NCI-H187 treated with DMSO at 0.1 percent for 48 hours (cell line): ENCODE measurements around the gene TP53.
A peak's percentile ranks its signal among the peaks of the same experiment; 100 is the strongest.

Experiments
- DNase-seq: peaks from one replicate; lab custom pipeline; 2025; lab: John Stamatoyannopoulos, UW

TP53 gene

DNA sequence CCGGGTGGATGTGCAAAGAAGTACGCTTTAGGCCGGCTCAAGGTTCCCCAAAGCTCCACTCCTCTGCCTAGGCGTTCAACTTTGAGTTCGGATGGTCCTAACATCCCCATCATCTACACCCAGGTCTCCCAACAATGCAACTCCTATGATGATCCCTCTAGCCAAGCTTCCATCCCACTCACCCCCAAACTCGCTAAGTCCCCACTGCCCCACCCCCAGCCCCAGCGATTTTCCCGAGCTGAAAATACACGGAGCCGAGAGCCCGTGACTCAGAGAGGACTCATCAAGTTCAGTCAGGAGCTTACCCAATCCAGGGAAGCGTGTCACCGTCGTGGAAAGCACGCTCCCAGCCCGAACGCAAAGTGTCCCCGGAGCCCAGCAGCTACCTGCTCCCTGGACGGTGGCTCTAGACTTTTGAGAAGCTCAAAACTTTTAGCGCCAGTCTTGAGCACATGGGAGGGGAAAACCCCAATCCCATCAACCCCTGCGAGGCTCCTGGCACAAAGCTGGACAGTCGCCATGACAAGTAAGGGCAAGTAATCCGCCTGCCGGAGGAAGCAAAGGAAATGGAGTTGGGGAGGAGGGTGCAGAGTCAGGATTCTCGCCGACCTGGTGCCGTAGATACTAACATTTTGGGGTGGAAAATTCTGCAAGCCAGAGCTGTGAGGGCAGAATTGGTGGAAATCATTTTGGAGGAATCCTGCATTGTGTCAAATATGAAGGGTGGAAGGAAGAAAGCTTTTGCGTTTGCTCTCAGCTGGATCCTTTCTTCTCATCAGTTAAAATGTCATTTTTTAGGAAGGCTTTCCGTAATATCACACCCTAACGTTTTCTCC lies at the start of gene TP53:
Gene TP53 (minus strand): TSS at position 419 of the 836 bp plus-strand sequence. CDS start 10,896 bp downstream, outside the sequence.
- DNase-seq, result peak; percentile 36

DNA sequence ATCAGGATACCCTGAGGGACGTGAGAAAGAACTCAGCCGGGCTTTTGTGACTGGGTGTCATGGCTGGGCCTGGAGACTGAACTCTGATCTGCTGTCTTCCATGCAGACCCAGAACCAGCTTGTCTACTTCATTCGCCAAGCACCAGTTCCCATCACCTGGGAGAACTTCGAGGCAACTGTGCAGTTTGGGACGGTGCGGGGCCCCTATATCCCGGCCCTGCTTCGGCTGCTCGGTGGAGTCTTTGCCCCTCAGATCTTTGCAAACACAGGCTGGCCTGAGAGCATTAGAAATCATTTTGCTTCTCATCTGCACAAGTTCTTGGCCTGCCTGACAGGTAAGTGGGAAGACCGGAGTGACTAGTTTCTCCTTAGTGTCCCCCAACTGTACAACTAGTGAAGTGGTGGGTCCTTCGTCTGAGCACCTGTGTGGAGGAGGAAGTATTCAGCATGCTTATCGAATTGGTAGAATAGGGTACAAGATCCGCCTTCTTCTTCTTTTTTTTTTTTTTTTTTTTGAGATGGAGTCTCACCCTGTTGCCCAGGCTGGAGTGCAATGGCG lies 45.8 kb upstream of the TP53 start:
- no peak for DNase-seq

DNA sequence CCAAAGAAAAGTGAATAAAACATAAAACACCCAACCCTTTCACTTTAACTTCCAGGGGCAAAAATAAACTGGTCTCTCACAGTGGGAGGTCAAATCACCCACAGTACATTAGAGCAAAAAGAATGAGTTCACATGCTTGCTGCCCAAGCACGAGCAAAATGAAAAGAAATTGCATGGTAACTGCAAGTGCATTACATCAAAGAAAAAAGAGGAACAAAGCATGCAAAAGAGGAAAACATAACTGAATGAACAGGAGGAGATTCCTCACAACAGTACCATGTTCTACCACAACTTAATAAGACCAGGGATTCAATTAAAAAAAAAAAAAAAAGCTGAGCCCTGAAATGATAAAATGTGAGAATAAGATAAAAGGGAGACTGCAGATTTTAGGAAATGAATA lies 42.5 kb upstream of the TP53 start:
- DNase-seq, result no peak

- DNase-seq, result no peak
These were observed 40.6 kb upstream of the TP53 start for GRCh38 chr17:7727886-7728285.

DNA sequence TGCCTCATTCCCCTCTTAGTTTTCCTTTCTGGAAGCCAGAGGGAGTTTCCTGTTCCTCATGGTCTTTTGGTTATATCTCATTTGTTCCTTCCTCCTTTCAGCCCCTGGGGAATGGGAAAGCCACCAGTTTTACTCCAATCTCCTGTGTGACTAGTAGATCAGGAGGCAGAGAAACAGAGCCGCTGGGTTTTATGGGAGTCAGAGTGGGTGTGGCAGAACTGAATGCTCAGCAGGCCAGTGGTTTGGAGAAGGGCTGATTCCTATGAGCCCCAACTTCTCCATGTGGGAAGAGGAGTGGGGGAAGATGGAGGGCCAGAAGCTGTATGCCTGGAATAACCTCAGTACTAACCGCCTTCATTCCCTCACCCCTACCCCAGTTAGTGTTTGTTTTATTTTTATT lies 34.3 kb upstream of the TP53 start:
- DNase-seq, result no peak

GRCh38 chr17:7720125-7720524 lies 32.8 kb upstream of the TP53 start:
- no peak for DNase-seq

DNA sequence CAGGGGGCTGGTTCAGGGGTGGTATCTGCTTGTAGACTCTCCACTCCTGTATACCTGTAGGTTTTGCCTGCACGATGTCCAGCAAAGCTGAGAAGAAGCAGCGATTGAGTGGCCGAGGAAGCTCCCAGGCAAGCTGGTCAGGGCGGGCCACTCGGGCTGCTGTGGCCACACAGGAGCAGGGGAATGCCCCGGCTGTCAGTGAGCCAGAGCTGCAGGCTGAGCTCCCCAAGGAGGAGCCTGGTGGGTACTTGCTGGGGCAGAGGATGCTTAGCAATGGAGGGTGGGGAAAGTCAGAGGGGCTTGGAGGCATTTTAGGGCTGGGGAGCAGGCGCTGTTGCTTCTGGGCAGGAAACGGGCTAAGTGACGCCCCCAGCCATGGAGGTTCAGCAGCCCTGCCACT lies 32.4 kb upstream of the TP53 start:
- DNase-seq, result no peak

GRCh38 chr17:7717756-7718350 lies 30.6 kb upstream of the TP53 start:
- DNase-seq, result no peak

- peak; percentile 55 for DNase-seq
These were observed 29.8 kb upstream of the TP53 start, which contains the start of gene DNAH2 for GRCh38 chr17:7716901-7717755. Gene DNAH2 (plus strand): TSS chr17:7717744. CDS start chr17:7719735, 1,991 bp downstream.

- DNase-seq, result no peak
These were observed 28.9 kb upstream of the TP53 start for GRCh38 chr17:7715936-7716886.

DNA sequence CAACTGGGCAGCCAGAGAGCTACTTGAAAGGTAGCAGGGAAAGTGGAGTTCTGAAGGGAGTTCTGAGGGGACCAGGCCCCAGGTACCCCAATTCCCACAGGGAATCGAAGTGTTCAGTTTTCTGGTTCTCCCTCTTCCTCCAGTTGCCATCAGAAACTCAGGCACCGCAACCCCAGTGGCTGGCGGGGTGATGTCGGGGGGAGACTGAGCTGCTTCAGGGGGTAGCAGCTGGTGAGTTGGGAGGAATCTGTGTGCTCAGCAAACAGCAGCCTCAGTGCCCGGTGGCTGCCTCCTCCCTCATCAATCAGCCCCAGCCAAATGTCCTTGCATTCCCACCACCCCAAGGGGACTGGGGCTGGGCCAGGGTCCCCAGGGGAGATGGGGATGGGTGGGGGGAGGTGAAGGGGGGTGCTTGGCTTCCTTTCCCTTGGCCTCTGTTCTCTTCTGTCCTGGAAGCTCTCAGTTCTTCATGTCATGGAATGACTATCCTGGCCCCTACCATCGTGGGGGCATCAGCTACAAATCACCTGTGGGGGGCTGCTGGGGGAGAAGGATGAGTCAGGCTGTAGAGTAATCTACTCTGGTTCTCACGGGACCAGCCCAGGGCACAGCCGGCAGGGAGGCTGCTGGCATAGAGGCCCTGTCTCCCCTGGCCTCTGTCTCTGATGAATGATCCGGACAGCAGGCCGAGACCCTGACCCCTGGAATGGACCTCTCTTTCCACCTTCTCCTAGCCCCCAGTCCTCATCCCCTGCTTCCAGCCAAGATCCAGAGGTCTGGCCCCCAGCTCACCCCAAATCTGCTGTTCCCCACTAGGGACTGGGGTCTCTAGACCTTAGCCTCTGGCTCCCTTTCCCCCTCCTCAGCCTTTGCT lies 27.7 kb upstream of the TP53 start:
- no peak for DNase-seq

- no peak for DNase-seq
These were observed 26.5 kb upstream of the TP53 start for GRCh38 chr17:7713782-7714181.

GRCh38 chr17:7712111-7712771 lies 25.0 kb upstream of the TP53 start:
- no peak for DNase-seq

DNA sequence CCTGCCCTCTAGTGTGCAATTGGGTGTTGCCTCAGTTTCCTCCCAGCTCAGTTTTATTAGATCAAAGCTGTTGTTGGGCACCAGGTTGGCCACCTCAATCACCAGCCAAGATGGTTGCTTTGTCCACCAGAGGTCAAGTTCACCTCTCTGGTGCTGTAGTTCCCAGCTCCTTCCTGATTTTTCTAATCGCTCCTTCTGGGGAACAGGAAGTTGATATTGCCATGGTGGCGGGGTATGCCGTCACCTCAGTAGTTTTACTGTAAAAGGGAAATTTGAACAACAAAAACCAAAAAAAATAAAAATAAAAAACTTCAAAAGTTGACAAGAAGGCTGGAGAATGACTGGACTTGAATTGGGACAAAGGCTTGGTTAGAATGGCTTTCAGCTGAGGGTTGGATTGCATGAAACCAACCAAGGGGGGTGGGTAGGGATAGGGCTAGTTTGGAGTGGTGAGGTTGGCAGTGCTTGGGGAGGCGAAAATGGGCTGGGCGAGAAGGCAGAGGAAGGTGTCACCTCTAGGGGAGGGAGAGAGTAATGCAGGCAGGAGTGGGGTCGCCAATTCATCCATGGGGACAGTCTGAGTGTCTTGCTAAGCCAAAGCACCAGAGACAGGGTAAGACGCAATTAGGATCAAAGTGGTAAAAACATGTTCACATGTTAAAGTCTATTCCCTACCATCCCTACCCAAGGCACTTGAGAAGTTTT lies 23.9 kb upstream of the TP53 start:
- DNase-seq, result no peak

DNA sequence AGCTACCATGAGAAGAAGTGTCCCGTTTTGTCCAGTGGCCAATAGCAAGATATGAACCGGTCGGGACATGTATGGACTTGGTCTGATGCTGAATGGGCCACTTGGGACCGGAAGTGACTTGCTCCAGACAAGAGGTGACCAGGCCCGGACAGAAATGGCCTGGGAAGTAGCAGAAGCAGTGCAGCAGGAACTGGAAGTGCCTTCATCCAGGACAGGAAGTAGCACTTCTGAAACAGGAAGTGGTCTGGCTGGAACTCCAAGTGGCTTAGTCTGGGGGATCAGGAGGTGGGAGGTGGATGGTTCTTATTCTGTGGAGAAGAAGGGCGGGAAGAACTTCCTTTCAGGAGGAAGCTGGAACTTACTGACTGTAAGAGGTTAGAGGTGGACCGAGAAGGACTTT lies 23.0 kb upstream of the TP53 start:
- DNase-seq, result no peak

DNA sequence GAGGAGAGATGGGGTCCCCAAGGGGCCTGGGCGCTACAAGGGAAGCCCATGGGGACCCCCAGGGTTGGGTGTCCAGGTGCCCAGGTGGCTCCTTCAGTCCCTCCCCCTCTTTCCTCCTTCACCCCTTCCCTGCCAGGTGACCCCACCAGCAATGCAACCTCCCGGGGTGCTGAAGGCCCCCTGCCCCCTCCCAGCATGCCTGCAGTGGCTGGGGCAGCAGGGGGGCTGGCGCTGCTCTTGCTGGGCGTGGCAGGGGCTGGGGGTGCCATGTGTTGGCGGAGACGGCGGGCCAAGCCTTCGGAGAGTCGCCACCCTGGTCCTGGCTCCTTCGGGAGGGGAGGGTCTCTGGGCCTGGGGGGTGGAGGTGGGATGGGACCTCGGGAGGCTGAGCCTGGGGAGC lies 21.7 kb upstream of the TP53 start:
- DNase-seq, result no peak

DNA sequence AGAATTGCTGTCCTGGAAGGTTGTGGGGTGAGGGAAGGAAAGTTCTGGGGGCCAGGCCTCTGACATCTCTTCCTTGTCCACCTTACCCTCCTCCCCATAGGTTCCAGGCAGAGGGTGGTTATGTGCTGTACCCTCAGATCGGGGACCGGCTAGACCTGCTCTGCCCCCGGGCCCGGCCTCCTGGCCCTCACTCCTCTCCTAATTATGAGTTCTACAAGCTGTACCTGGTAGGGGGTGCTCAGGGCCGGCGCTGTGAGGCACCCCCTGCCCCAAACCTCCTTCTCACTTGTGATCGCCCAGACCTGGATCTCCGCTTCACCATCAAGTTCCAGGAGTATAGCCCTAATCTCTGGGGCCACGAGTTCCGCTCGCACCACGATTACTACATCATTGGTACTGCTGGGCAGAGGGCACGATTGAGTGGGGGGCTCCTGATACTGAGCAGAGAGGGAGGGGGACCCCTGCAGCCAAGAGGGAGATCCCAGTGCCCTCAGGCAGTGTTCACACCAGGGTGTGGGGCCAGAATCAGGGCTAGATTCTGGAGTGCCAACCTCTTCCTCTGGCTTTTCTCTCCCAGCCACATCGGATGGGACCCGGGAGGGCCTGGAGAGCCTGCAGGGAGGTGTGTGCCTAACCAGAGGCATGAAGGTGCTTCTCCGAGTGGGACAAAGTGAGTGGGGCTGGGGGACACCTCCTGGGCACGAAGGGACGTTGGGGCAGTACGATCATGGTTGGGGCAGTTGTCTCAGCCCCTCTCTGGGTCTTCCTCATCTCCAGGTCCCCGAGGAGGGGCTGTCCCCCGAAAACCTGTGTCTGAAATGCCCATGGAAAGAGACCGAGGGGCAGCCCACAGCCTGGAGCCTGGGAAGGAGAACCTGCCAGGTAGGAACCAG lies 20.8 kb upstream of the TP53 start:
- no peak for DNase-seq

DNA sequence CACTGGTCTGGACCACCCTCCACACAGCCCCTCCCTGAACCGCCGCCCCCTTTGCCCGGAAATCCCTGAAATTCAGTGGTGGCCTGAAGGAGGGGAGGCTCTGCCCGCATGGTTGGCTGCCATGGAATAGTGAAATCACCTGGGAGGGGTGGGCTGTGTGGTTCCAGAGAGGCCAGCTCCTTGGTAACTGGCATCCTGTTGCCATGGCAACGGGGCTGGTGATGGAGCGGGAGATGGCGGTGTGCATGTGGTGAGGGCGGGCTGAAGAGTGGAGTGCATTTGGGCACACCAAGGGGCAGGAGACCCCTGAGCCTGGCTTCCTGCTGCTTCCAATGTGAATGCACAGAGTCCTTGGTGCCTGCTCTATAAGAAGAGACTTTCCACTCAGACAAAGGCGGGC lies 20.2 kb upstream of the TP53 start:
- no peak for DNase-seq
